GM10248 (cell line): Measurements from ENCODE around the gene SUN3.

ENCODE experiments used
- CTCF ChIA-PET: fragments of 300-600 bp; sonication (Branson Sonifier 250); formaldehyde crosslinking; extraction: SDS; loops from one replicate; lab custom pipeline; 2021; ENCODE audit warnings: antibody characterized with exemption; lab: Yijun Ruan, JAX
- POLR2A ChIA-PET: fragments of 350-650 bp; sonication (Branson Sonifier 250); formaldehyde crosslinking; extraction: SDS; loops from one replicate; lab custom pipeline; 2020; ENCODE audit warnings: antibody characterized with exemption; lab: Yijun Ruan, JAX
- DNase-seq: peaks from one replicate; pipeline ENCODE4 v3.0.0; 2012; ENCODE audit errors: extremely low spot score
- TF ChIP-seq, protein P1 (sequence below): IDR thresholded peaks from 2 replicates; pipeline ENCODE4 v1.5.1; 2012; ENCODE audit warnings: mild to moderate bottlenecking, low read depth; ENCODE audit errors: extremely low read depth, missing control alignments, control extremely low read depth

The SUN3 gene

DNA sequence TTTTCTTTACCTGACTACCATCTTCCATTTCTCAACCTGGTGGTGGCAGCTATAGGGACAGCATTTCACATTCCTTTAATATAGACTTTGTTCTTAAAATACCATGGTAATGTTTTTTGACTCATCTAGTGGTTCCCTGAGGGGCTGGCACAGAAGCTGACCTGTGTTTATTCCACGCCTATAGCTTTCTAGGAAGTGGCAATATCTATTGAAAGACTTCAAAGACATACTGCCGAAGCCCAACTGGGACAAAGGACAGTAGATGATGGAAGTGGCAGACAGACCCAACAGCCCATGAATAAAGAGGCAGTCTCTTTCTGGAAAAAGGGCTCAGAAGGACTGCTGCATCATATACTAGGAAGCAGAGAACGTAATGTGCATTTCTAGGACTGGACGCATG is 11.2 kb downstream of the SUN3 start:
- ChIA-PET POLR2A (no interaction called here), CTCF (interaction anchor here (1.4 to 2.2 kb wide), 2 partner anchors 59 to 93 kb away, joined by 3 to 6 read pairs; no protein-coding TSS in a partner anchor)
- no peak for DNase-seq
- TF ChIP-seq, protein P1, sequence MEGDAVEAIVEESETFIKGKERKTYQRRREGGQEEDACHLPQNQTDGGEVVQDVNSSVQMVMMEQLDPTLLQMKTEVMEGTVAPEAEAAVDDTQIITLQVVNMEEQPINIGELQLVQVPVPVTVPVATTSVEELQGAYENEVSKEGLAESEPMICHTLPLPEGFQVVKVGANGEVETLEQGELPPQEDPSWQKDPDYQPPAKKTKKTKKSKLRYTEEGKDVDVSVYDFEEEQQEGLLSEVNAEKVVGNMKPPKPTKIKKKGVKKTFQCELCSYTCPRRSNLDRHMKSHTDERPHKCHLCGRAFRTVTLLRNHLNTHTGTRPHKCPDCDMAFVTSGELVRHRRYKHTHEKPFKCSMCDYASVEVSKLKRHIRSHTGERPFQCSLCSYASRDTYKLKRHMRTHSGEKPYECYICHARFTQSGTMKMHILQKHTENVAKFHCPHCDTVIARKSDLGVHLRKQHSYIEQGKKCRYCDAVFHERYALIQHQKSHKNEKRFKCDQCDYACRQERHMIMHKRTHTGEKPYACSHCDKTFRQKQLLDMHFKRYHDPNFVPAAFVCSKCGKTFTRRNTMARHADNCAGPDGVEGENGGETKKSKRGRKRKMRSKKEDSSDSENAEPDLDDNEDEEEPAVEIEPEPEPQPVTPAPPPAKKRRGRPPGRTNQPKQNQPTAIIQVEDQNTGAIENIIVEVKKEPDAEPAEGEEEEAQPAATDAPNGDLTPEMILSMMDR = no peak

DNA sequence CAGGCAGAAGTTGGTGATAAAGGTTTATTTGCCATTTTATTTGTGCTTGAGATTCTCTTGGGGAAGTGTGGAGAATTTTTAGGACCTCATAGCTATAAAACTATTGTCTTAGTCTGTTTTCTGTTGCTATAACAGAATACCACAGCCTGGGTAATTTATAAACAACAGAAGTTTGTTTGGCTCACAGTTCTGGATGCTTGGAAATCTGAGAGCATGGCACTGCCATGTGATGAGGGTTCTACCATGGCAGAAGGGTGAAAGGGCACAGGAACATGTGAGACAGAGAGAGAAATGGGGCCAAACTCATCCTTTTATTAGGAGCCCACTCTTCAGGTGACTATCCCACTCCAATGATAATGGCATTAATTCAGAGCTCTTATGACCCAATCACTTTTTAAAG is 12.3 kb downstream of the SUN3 start:
- TF ChIP-seq, protein P1 = no peak
- ChIA-PET POLR2A (no interaction called here), CTCF (no interaction called here)
- DNase-seq = no peak

DNA sequence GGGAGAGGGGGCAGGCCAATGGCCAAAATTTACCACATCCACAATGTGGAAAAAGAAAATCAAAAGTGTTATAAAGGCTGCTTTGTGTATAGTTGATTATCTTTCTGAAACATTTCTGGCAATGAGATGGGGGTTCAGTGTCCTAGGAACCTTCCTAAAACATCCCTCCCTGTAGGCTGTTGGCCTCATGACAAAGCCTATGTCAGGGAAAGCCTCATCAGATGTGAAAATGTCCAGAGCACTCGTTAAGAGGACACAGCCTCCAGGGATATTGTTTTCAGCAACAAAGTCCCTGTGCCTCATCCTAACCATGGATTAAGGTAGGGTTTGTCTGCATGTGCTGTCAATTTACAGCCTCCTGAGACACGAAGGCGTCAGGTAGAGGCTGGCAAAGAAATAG is 17.0 kb downstream of the SUN3 start:
- TF ChIP-seq, protein P1 = no peak
- no peak for DNase-seq
- ChIA-PET POLR2A (no interaction called here), CTCF (interaction anchor here (1.2 to 1.9 kb wide), 2 partner anchors 12 to 93 kb away, joined by 3 to 6 read pairs; no protein-coding TSS in a partner anchor)

DNA sequence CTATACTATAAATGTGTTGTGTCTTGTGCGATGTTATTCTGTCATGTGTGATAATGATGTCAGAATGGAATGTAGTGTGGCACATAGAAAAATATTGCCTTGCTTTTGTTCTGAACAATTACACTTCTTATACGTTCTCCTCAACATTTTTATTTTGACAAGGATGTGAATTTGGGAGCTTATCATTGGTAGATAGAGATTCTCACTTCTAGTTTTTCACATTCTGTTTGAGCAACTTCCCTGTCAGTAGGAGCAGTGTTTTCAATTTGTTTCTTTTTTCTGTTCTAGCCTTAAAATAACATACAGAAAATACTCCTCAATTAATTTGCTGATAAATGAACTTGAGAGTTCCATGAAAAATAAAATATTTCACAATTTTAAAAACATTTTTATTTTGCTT is 17.6 kb downstream of the SUN3 start:
- ChIA-PET POLR2A (no interaction called here), CTCF (interaction anchor here (1.2 kb wide), 1 partner anchor 94 kb away, joined by 3 read pairs; no protein-coding TSS in a partner anchor)
- TF ChIP-seq, protein P1 = no peak
- DNase-seq = peak; percentile 24

DNA sequence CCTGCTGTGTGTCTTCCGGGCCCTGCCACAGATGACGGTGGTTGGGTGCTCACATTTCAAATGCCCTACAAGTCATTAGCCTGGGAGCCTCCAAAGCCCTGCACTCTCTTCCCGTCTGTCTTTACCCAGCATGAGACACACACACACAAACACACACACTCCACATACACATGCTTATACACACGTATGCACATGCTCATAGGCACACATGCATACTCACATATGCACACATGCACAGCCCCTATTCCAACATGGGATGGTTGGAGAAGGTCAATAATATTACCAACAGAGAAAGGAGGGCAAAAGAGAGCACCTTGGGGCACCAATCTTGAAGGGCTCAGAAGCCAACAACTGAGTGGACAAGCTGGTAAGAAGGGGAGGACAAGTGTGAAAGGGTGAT is 19.0 kb downstream of the SUN3 start:
- DNase-seq = no peak
- ChIA-PET POLR2A (no interaction called here), CTCF (interaction anchor here (0.8 kb wide), 1 partner anchor 101 kb away, joined by 3 read pairs; no protein-coding TSS in a partner anchor)
- TF ChIP-seq, protein P1 = no peak

DNA sequence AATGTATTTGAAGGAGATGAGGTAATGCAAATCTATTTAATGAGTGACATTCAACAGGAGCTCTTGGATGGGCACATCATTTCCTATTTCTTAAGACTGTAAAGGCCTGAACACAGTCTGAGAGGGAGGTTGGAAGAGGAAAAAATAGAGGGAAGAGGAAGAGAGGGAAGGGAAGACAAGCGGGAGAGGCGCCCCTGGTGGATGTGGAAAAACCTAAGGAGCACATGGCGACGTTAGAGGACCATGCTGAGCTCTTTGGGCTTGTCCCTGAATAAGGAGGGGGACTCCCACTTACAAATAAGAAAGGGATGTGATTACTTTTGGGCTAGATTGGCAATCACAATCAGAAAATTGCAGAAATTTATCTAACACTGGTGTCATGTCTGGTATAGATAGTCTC is 19.6 kb downstream of the SUN3 start:
- TF ChIP-seq, protein P1 = no peak
- DNase-seq = no peak
- ChIA-PET CTCF (interaction anchor here (0.8 kb wide), 1 partner anchor 101 kb away, joined by 3 read pairs; no protein-coding TSS in a partner anchor), POLR2A (no interaction called here)
